Erythroblast (primary cell): ENCODE data around the gene MS4A4E.

Source experiments
- GATA1 ChIP-seq: IDR thresholded peaks from 2 replicates; pipeline ENCODE4 v1.6.1; 2011; ENCODE audit warnings: low read depth, mild to moderate bottlenecking, control low read depth, low read length, moderate library complexity
- POLR2A ChIP-seq: IDR thresholded peaks from 2 replicates; pipeline ENCODE4 v1.6.1; 2011; ENCODE audit warnings: mild to moderate bottlenecking, low read length

DNA sequence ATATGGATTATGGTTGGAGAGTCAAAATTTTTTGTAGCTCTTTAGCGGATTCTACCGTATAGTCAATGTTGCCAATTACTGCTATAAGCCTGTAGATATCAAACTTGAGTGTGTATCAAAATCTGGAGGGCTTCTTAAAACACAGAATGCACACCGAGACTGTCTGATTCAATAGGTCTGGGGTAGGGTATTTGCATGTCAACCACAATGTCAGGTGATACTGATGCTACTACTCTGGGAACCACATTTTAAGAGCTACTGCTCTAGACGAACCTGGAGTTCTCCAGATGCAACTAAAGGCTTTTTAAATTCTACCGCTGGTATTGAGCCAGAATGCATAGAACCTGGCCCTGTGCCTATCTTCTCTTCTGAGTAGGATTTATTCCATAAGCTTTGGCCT, 21.7 kb upstream of the MS4A4E start:
- no peak for TF ChIP-seq POLR2A
- no peak for TF ChIP-seq GATA1
